Measurements from ENCODE around the gene RRP1B. TPM values are rescaled to one million over a fixed set of nuclear protein-coding genes. Genes with fewer than 3 reads are reported as not detected.

RRP1B gene
- total and polyA plus RNA-seq, 2 of the 13 experiments (the other 11 are each of a cell fraction or from before 2014, with no cell fraction given), result 16.3 to 46.2 TPM

- intact Hi-C loops (cut with micrococcal nuclease; ENCODE audit: unreplicated experiment) (no loop called here), in situ Hi-C loops (cut with HindIII; ENCODE audit: extremely low pct_ligation_motif_present, low pct_unique_long_range_greater_than_20kb) (no loop called here)
- H4K20me1 ChIP-seq (ENCODE audit: insufficient read depth, low read length), result no peaks in the 10 kb centered on the region
- no peak overlapping the region for H3K4me2 ChIP-seq (ENCODE audit: low read depth, low read length)
- no peak overlapping the region for H3K27ac ChIP-seq (ENCODE audit: extremely low read length, insufficient read depth, low read length)
- ATAC-seq, result no peak
- H3K9me3 ChIP-seq (ENCODE audit: low read length), result no peaks in the 10 kb centered on the region
- H2AFZ ChIP-seq (ENCODE audit: low read length), result no peak overlapping the region
- DNase-seq (ENCODE audit: low spot score), result no peak
- ChIA-PET CTCF (ENCODE audit: low intra/inter-chr PET ratio, low total read pairs) (no interaction called here), POLR2A (interaction anchor here (2.3 kb wide), 1 partner anchor 33 kb away, joined by 6 read pairs; no protein-coding TSS in a partner anchor)
- FAIRE-seq, result no peak
- peaks cover 48% of the 10 kb centered on the region for H3K4me1 ChIP-seq (ENCODE audit: insufficient read depth, low read length)
- no peak overlapping the region for H3K4me3 ChIP-seq (replicated peaks in 1 of 3; ENCODE audit: insufficient read depth in 1 of 3, low read depth in 2 of 3, low read length in 3 of 3)
- H3K79me2 ChIP-seq (ENCODE audit: insufficient read depth, low read length), result no peaks in the 10 kb centered on the region
- no TSS peak for BruUV-seq (replicated peaks)
- no peak overlapping the region for H3K9ac ChIP-seq (ENCODE audit: insufficient read depth, low read depth, low read length)
- 99% methylated on average over 16 of the region's 17 CpGs for WGBS (ENCODE audit: low lambda C conversion rate)
- no peaks in the 10 kb centered on the region for H3K27me3 ChIP-seq (ENCODE audit: control insufficient read depth in 1 of 2, insufficient read depth in 2 of 2, low read length in 2 of 2)
- TF ChIP-seq ZNF264 (CRISPR knock-in tag; IDR thresholded peaks at IDR 0.05) (no peak), ZNF225 (CRISPR knock-in tag; IDR thresholded peaks at IDR 0.05) (no peak), HNRNPL (IDR thresholded peaks at IDR 0.05; ENCODE audit: low read depth, low read length) (peak; percentile 79), AGO2 (optimal IDR thresholded peaks at IDR 0.05; ENCODE audit: low read depth, low read length) (peak; percentile 75), ZNF687 (CRISPR knock-in tag; IDR thresholded peaks at IDR 0.05) (peak; percentile 30; the same call in 1 of the 2 replicates)
- peaks cover 16 to 39% of the 10 kb centered on the region in 2 experiments for H3K36me3 ChIP-seq (replicated peaks in 1 of 2; ENCODE audit: control insufficient read depth in 1 of 2, insufficient read depth in 2 of 2, low read length in 2 of 2)
Measured at GRCh38 chr21:43696214-43696613, 36.9 kb downstream of the RRP1B start.
